Loucy (cell line): ENCODE results near the gene RABGGTA.

ENCODE experiments used
- EZH2phosphoT487 ChIP-seq: fragments of 200-600 bp; IDR thresholded peaks from 2 replicates; pipeline ENCODE4 v1.6.1; 2018; ENCODE audit warnings: antibody characterized with exemption, mild to moderate bottlenecking, moderate library complexity, borderline replicate concordance
- TF ChIP-seq, protein P1 (sequence below): fragments of 200-600 bp; sonication (generic); conservative IDR thresholded peaks from 2 replicates; pipeline ENCODE4 v1.5.1; 2014; ENCODE audit warnings: mild to moderate bottlenecking, antibody characterized with exemption, low read length

DNA sequence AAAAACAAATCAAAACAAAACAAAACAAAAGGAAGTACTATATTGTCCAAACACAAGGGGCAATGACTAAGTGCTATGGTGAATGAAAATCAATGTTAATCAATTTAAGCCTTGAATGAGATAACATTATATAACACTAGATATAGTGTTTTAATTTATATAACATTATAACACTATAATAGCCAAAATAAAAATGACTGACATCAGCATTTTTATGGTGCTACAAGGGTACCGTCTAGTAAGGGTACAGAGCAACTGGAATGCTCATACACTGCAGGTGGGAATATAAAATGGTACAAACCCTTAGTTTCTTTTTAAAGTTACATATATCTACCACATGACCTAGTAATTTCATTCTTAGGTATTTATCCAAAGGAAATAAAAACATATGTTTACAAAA is 44.9 kb downstream of the RABGGTA start:
- TF ChIP-seq, protein P1, sequence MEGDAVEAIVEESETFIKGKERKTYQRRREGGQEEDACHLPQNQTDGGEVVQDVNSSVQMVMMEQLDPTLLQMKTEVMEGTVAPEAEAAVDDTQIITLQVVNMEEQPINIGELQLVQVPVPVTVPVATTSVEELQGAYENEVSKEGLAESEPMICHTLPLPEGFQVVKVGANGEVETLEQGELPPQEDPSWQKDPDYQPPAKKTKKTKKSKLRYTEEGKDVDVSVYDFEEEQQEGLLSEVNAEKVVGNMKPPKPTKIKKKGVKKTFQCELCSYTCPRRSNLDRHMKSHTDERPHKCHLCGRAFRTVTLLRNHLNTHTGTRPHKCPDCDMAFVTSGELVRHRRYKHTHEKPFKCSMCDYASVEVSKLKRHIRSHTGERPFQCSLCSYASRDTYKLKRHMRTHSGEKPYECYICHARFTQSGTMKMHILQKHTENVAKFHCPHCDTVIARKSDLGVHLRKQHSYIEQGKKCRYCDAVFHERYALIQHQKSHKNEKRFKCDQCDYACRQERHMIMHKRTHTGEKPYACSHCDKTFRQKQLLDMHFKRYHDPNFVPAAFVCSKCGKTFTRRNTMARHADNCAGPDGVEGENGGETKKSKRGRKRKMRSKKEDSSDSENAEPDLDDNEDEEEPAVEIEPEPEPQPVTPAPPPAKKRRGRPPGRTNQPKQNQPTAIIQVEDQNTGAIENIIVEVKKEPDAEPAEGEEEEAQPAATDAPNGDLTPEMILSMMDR = no peak
- no peak for TF ChIP-seq EZH2phosphoT487
